Neural cell (in vitro differentiated cells): ENCODE data around the gene RBBP8NL. TPM values are rescaled to one million over a fixed set of nuclear protein-coding genes. Genes with fewer than 3 reads are reported as not detected.

Source experiments
- H2AFZ ChIP-seq: fragments of 200-600, 300-800 bp; sonication (generic), shearing (Covaris generic); 2 replicates; pipeline ENCODE4 v1.6.0; 2014; ENCODE audit warnings: low read depth, mild to moderate bottlenecking, antibody characterized with exemption, low read length, moderate library complexity
- H3F3A ChIP-seq: fragments of 200-600 bp; shearing (Covaris generic); 2 replicates; pipeline ENCODE4 v1.6.1; 2016; ENCODE audit warnings: mild to moderate bottlenecking, moderate library complexity, mixed read lengths, antibody characterized with exemption, low read length; ENCODE audit not compliant: insufficient read depth, poor library complexity, severe bottlenecking
- H3K27ac ChIP-seq: fragments of 200-600, 300-800 bp; sonication (generic), shearing (Covaris generic); 2 replicates; pipeline ENCODE4 v1.5.1; 2014; ENCODE audit warnings: mild to moderate bottlenecking, low read length, moderate library complexity
- H3K27me3 ChIP-seq: fragments of 300-800, 200-600 bp; sonication (generic), shearing (Covaris generic); 2 replicates; pipeline ENCODE4 v1.6.0; 2014; ENCODE audit warnings: mild to moderate bottlenecking, low read depth, low read length, moderate library complexity; ENCODE audit not compliant: insufficient read depth
- H3K36me3 ChIP-seq: fragments of 300-800, 200-600 bp; sonication (generic), shearing (Covaris generic); 2 replicates; pipeline ENCODE4 v1.5.1; 2014; ENCODE audit warnings: mild to moderate bottlenecking, antibody characterized with exemption, low read length, moderate library complexity; ENCODE audit not compliant: insufficient read depth
- H3K4me2 ChIP-seq: fragments of 300-800, 200-600 bp; sonication (generic), shearing (Covaris generic); 2 replicates; pipeline ENCODE4 v1.6.0; 2014; ENCODE audit warnings: mild to moderate bottlenecking, low read length
- H3K4me3 ChIP-seq: fragments of 300-800, 200-600 bp; sonication (generic), shearing (Covaris generic); 2 replicates; pipeline ENCODE4 v1.5.1; 2014; ENCODE audit warnings: mild to moderate bottlenecking, low read length, moderate library complexity
- H3K79me2 ChIP-seq: fragments of 200-600 bp; shearing (Covaris generic); replicated peaks from 2 replicates; pipeline ENCODE4 v1.6.0; 2014; ENCODE audit warnings: mild to moderate bottlenecking, low read length, moderate library complexity; ENCODE audit not compliant: insufficient read depth
- H3K9ac ChIP-seq: fragments of 300-800, 200-600 bp; sonication (generic), shearing (Covaris generic); 2 replicates; pipeline ENCODE4 v1.6.1; 2016; ENCODE audit warnings: mild to moderate bottlenecking, low read length, mixed read lengths
- H3K9me2 ChIP-seq: fragments of 200-600 bp; shearing (Covaris generic); 2 replicates; pipeline ENCODE4 v1.6.1; 2016; ENCODE audit warnings: mild to moderate bottlenecking, low read length, mixed read lengths; ENCODE audit not compliant: insufficient read depth
- H3K9me3 ChIP-seq: fragments of 200-600, 300-800 bp; sonication (generic), shearing (Covaris generic); 2 replicates; pipeline ENCODE4 v1.6.1; 2016; ENCODE audit warnings: mild to moderate bottlenecking, mixed run types, low read length, moderate library complexity, mixed read lengths
- H4K20me1 ChIP-seq: fragments of 200-600 bp; shearing (Covaris generic); 2 replicates; pipeline ENCODE4 v1.6.1; 2016; ENCODE audit warnings: mild to moderate bottlenecking, mixed run types; ENCODE audit not compliant: insufficient read depth
- EP300 ChIP-seq: fragments of 450-650 bp; conservative IDR thresholded peaks from 2 replicates; pipeline ENCODE4 v1.6.1; 2014; ENCODE audit warnings: antibody characterized with exemption, mild to moderate bottlenecking, moderate library complexity; ENCODE audit not compliant: poor library complexity, severe bottlenecking
- EZH2 ChIP-seq: fragments of 200-600, 300-800 bp; shearing (Covaris generic), sonication (generic); IDR thresholded peaks from 2 replicates; pipeline ENCODE4 v1.6.1; 2014; ENCODE audit warnings: antibody characterized with exemption, low read length, borderline replicate concordance, mild to moderate bottlenecking; ENCODE audit not compliant: insufficient read depth, poor library complexity, severe bottlenecking
- MXI1 ChIP-seq: fragments of 450-650 bp; conservative IDR thresholded peaks from 2 replicates; pipeline ENCODE4 v1.6.1; 2014; ENCODE audit warnings: antibody characterized with exemption, mild to moderate bottlenecking; ENCODE audit not compliant: poor library complexity, severe bottlenecking
- POLR2AphosphoS5 ChIP-seq: IDR thresholded peaks from 2 replicates; pipeline ENCODE4 v1.6.1; 2012
- RAD21 ChIP-seq: fragments of 450-650 bp; conservative IDR thresholded peaks from 2 replicates; pipeline ENCODE4 v1.6.1; 2014; ENCODE audit warnings: antibody characterized with exemption, mild to moderate bottlenecking, moderate library complexity
- REST ChIP-seq: IDR thresholded peaks from 2 replicates; pipeline ENCODE4 v1.6.1; 2012; ENCODE audit warnings: borderline replicate concordance
- SMC3 ChIP-seq: fragments of 450-650 bp; conservative IDR thresholded peaks from 2 replicates; pipeline ENCODE4 v1.6.1; 2014; ENCODE audit warnings: antibody characterized with exemption, mild to moderate bottlenecking, moderate library complexity; ENCODE audit not compliant: poor library complexity
- TAF1 ChIP-seq: IDR thresholded peaks from 2 replicates; pipeline ENCODE4 v1.6.1; 2012; ENCODE audit warnings: low read depth
- polyA plus RNA-seq: library from polyadenylated mRNA; depleted of rRNA; stranded (reverse); fragments of >200 nt; gene quantifications from 2 replicates; pipeline ENCODE4 v1.2.3, GENCODE V29; 2014
- TF ChIP-seq, protein P1 (sequence below): fragments of 450-650 bp; IDR thresholded peaks from 2 replicates; pipeline ENCODE4 v1.5.1; 2014; ENCODE audit warnings: antibody characterized with exemption, mild to moderate bottlenecking, moderate library complexity; ENCODE audit not compliant: poor library complexity, severe bottlenecking

Gene RBBP8NL
- polyA plus RNA-seq, 1 donor from 2014 or later = not detected

DNA sequence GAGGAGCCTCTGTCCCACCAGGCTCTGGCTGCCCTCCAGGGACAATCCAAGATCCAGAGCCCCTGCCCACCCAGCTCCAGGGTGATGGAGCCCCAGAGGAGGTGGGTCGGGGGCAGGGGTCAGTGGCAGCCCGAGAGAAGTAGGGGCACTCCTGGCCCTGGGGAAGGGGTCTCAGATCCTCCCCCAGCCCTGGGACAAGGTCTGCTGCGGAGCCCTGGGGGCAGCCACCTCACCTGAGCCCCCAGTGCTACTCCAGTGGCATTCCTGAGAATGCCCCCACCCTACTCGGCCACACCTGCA, 57.6 kb downstream of the RBBP8NL start:
- H3K27ac ChIP-seq = no peak overlapping the region
- no peaks in the 10 kb centered on the region for H4K20me1 ChIP-seq
- no peak overlapping the region for H3K4me2 ChIP-seq
- no peaks in the 10 kb centered on the region for H3K27me3 ChIP-seq
- H3K9me3 ChIP-seq = no peaks in the 10 kb centered on the region
- TF ChIP-seq EP300 = no peak
- TF ChIP-seq TAF1 = no peak
- TF ChIP-seq, protein P1, sequence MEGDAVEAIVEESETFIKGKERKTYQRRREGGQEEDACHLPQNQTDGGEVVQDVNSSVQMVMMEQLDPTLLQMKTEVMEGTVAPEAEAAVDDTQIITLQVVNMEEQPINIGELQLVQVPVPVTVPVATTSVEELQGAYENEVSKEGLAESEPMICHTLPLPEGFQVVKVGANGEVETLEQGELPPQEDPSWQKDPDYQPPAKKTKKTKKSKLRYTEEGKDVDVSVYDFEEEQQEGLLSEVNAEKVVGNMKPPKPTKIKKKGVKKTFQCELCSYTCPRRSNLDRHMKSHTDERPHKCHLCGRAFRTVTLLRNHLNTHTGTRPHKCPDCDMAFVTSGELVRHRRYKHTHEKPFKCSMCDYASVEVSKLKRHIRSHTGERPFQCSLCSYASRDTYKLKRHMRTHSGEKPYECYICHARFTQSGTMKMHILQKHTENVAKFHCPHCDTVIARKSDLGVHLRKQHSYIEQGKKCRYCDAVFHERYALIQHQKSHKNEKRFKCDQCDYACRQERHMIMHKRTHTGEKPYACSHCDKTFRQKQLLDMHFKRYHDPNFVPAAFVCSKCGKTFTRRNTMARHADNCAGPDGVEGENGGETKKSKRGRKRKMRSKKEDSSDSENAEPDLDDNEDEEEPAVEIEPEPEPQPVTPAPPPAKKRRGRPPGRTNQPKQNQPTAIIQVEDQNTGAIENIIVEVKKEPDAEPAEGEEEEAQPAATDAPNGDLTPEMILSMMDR = no peak
- H2AFZ ChIP-seq = no peak overlapping the region
- H3K9me2 ChIP-seq = no peaks in the 10 kb centered on the region
- no peak overlapping the region for H3K4me3 ChIP-seq
- H3K9ac ChIP-seq = no peak overlapping the region
- H3F3A ChIP-seq = no peaks in the 10 kb centered on the region
- H3K79me2 ChIP-seq = no peaks in the 10 kb centered on the region
- no peaks in the 10 kb centered on the region for H3K36me3 ChIP-seq

DNA sequence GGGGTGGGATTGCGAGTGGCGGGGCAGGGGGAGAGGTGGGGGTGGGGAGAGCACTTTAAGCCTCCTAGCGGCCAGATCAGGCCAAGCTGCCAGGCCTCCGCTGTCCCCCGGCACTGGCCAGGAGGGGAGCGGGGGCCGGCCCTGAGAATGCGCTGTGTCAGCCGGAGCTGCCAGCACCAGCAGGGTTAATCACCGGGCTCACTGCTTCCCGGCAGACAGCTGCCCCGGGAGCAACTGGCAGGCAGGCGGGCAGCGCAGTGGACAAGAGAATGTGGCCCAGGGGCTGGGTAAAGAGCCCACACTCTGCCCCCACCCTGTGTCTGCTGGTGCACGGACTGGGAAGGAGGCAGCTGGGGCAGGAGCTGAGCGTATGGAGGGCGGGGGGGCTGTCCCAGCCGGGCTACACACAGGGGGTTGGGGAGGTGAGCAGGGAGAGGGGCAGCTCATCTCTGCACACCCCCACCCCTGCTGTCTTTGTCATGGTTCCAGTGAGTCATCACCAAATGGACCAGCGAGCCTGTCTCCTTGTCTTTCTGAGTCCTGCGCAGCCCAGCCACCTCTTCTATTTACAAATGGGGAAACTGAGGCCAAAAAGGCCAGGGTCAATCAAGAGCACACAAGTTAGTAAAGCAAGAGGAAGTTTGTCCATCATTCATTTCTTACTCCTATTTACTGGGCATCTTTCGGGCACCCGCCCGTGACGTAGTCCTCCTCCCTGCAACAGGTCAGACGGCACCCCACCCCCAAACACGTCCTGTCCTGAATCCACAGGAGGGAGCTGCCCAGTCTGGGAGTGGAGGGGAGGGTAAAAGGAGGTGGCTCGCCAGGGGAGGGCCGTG, 58.1 kb downstream of the RBBP8NL start:
- H3K4me2 ChIP-seq = no peak overlapping the region
- no peak overlapping the region for H3K4me3 ChIP-seq
- TF ChIP-seq EP300 (no peak), EZH2 (no peak)
- no peaks in the 10 kb centered on the region for H3K27me3 ChIP-seq
- no peaks in the 10 kb centered on the region for H3K36me3 ChIP-seq
- no peak overlapping the region for H2AFZ ChIP-seq
- H3K27ac ChIP-seq = no peak overlapping the region
- H3K9me3 ChIP-seq = no peaks in the 10 kb centered on the region
- H3K9me2 ChIP-seq = no peaks in the 10 kb centered on the region
- no peaks in the 10 kb centered on the region for H4K20me1 ChIP-seq
- H3K9ac ChIP-seq = peak overlapping the region; percentile 23
- H3F3A ChIP-seq = no peaks in the 10 kb centered on the region
- no peaks in the 10 kb centered on the region for H3K79me2 ChIP-seq

GRCh38 chr20:62368392-62368975, 58.9 kb downstream of the RBBP8NL start:
- no peak overlapping the region for H2AFZ ChIP-seq
- no peaks in the 10 kb centered on the region for H3K9me3 ChIP-seq
- H3K36me3 ChIP-seq = no peaks in the 10 kb centered on the region
- no peak overlapping the region for H3K4me2 ChIP-seq
- no peak overlapping the region for H3K4me3 ChIP-seq
- no peak overlapping the region for H3K27ac ChIP-seq
- H3K9ac ChIP-seq = no peak overlapping the region
- no peaks in the 10 kb centered on the region for H4K20me1 ChIP-seq
- no peaks in the 10 kb centered on the region for H3K79me2 ChIP-seq
- no peaks in the 10 kb centered on the region for H3K9me2 ChIP-seq
- no peak for TF ChIP-seq MXI1
- TF ChIP-seq POLR2AphosphoS5 = no peak
- TF ChIP-seq REST = no peak
- TF ChIP-seq SMC3 = no peak
- TF ChIP-seq RAD21 = no peak
- TF ChIP-seq TAF1 = no peak
- no peak for TF ChIP-seq EZH2
- TF ChIP-seq, protein P1 = no peak
- TF ChIP-seq EP300 = no peak
- H3K27me3 ChIP-seq = no peaks in the 10 kb centered on the region
- no peaks in the 10 kb centered on the region for H3F3A ChIP-seq
